GDM1 (cell line): Measurements from ENCODE around the gene MAP1LC3B2.

Source experiments
- DNase-seq: peaks from one replicate; lab custom pipeline; 2025; lab: John Stamatoyannopoulos, UW

MAP1LC3B2 gene

GRCh38 chr12:116595672-116596071, 36.5 kb downstream of the MAP1LC3B2 start:
- DNase-seq, result no peak

- no peak for DNase-seq
Measured at GRCh38 chr12:116597886-116598285, 38.7 kb downstream of the MAP1LC3B2 start.

GRCh38 chr12:116598311-116599284, 39.4 kb downstream of the MAP1LC3B2 start:
- DNase-seq, result no peak

- DNase-seq, result peak; percentile 26
Measured at GRCh38 chr12:116599285-116600136, 40.3 kb downstream of the MAP1LC3B2 start.

- DNase-seq, result no peak
Measured at GRCh38 chr12:116600959-116601918, 42.1 kb downstream of the MAP1LC3B2 start.

- DNase-seq, result peak; percentile 22
Measured at GRCh38 chr12:116601933-116602810, 43.0 kb downstream of the MAP1LC3B2 start.

- no peak for DNase-seq
Measured at GRCh38 chr12:116603546-116604177, 44.5 kb downstream of the MAP1LC3B2 start.

- no peak for DNase-seq
Measured at GRCh38 chr12:116604178-116604895, 45.2 kb downstream of the MAP1LC3B2 start.

- DNase-seq, result no peak
Measured at GRCh38 chr12:116604951-116605641, 45.9 kb downstream of the MAP1LC3B2 start.

GRCh38 chr12:116606397-116606796, 47.2 kb downstream of the MAP1LC3B2 start:
- no peak for DNase-seq

- no peak for DNase-seq
Measured at GRCh38 chr12:116607039-116607438, 47.9 kb downstream of the MAP1LC3B2 start.

- peak; percentile 60 for DNase-seq
Measured at GRCh38 chr12:116609319-116610114, 50.3 kb downstream of the MAP1LC3B2 start.

- DNase-seq, result no peak
Measured at GRCh38 chr12:116610971-116611541, 51.9 kb downstream of the MAP1LC3B2 start.

GRCh38 chr12:116612436-116612835, 53.3 kb downstream of the MAP1LC3B2 start:
- no peak for DNase-seq

GRCh38 chr12:116613256-116613655, 54.1 kb downstream of the MAP1LC3B2 start:
- no peak for DNase-seq

GRCh38 chr12:116614194-116614915, 55.2 kb downstream of the MAP1LC3B2 start:
- DNase-seq, result no peak
